GM23248 (cell line): ENCODE measurements around the gene IFT122.

Experiments used
- EZH2 ChIP-seq: fragments of 200-600 bp; sonication (generic); IDR thresholded peaks from 2 replicates; pipeline ENCODE4 v1.6.1; 2018; ENCODE audit warnings: antibody characterized with exemption, mild to moderate bottlenecking; ENCODE audit not compliant: insufficient read depth, poor library complexity, severe bottlenecking
- EZH2phosphoT487 ChIP-seq: fragments of 200-600 bp; sonication (generic); IDR thresholded peaks from 2 replicates; pipeline ENCODE4 v1.6.1; 2018; ENCODE audit warnings: antibody characterized with exemption, moderate library complexity, mild to moderate bottlenecking, low read depth; ENCODE audit not compliant: insufficient read depth

- TF ChIP-seq EZH2 (no peak), EZH2phosphoT487 (no peak)
Observed at GRCh38 chr3:129556890-129557547, 117.0 kb downstream of the IFT122 start.
